Airway epithelial cell (primary cell): ENCODE measurements around the gene ARL6. TPM values are rescaled to one million over a fixed set of nuclear protein-coding genes. Genes with fewer than 3 reads are reported as not detected.

Experiments
- total RNA-seq: library from RNA; depleted of rRNA; stranded (reverse); fragments of >200 nt; gene quantifications from 2 replicates; pipeline ENCODE4 v1.2.3, GENCODE V29; 2015

The ARL6 gene, protein sequence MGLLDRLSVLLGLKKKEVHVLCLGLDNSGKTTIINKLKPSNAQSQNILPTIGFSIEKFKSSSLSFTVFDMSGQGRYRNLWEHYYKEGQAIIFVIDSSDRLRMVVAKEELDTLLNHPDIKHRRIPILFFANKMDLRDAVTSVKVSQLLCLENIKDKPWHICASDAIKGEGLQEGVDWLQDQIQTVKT
- 4.9 and 7.1 TPM in 2 replicates for total RNA-seq

GRCh38 chr3:97764407-97765238 is at the start of gene ARL6:
ARL6 (plus strand) TSS chr3:97764758; CDS start chr3:97768108, 3,350 bp downstream.

DNA sequence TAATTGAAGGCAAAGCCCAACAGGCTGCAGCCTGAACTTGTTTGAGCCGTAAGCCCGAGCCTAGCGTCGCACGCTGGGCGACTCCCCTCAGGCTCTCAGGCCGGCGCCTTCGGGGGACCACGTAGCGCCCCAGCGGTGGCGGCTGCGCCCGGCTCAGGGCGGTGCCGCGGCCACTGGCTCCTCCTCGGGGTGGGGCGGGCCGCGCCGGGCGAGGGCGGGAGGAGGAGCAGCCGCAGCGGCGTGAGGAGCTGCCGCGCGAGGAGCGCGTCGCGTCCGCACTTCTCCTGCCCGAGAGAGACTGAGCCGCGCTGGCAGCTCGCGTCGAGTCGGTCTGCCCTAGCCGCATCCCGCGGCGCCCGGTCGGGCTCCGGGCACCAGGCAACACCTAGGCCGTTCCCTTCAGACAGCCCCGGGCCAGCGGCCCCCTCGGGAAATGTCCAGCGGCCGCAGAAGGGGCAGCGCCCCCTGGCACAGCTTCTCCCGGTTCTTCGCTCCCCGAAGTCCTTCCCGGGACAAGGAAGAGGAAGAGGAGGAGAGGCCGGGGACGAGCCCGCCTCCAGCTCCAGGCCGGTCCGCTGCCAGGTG is 57.3 kb downstream of the ARL6 start, which contains the start of gene CRYBG3:
CRYBG3 (plus strand) TSS at position 238 of the 585 bp plus-strand sequence; CDS start at position 434, 196 bp downstream.

Other genes starting within 250 kb of the ARL6 start
- 7.2 and 7.6 TPM in 2 replicates for gene CRYBG3, start 57.3 kb downstream of the ARL6 start, total RNA-seq
- 19.0 and 25.9 TPM in 2 replicates for gene RIOX2, start 207.7 kb downstream of the ARL6 start, total RNA-seq